Measurements from ENCODE around the gene EDEM2. TPM values are rescaled to one million over a fixed set of nuclear protein-coding genes. Genes with fewer than 3 reads are reported as not detected.

Gene EDEM2
- total and polyA plus RNA-seq, 2 of the 13 experiments (the other 11 are each of a cell fraction or from before 2014, with no cell fraction given) = 33.1 to 46.9 TPM

- TF ChIP-seq HIC2 (CRISPR knock-in tag; IDR thresholded peaks at IDR 0.05; ENCODE audit: low read depth) = no peak
- no peak for TF ChIP-seq HNF4G (IDR thresholded peaks at IDR 0.05; ENCODE audit: borderline replicate concordance, low read depth, low read length)
- no peak for TF ChIP-seq HNF4G (CRISPR knock-in tag; IDR thresholded peaks at IDR 0.05; ENCODE audit: borderline replicate concordance, low read depth)
- TF ChIP-seq ARNTL (CRISPR knock-in tag; IDR thresholded peaks at IDR 0.05) = no peak
- no peak for TF ChIP-seq NFKB2 (CRISPR knock-in tag; IDR thresholded peaks at IDR 0.05; ENCODE audit: borderline replicate concordance)
- no peak for TF ChIP-seq KLF11 (CRISPR knock-in tag; IDR thresholded peaks at IDR 0.05)
- no peak for TF ChIP-seq ARNT2 (CRISPR knock-in tag; IDR thresholded peaks at IDR 0.05; ENCODE audit: low read depth)
- TF ChIP-seq CENPBD1 (CRISPR knock-in tag; IDR thresholded peaks at IDR 0.05; ENCODE audit: borderline replicate concordance, low read depth) = no peak
- peak; percentile 86 for TF ChIP-seq CEBPB (IDR thresholded peaks at IDR 0.05; ENCODE audit: borderline replicate concordance, low read depth, low read length)
- TF ChIP-seq, protein P1, sequence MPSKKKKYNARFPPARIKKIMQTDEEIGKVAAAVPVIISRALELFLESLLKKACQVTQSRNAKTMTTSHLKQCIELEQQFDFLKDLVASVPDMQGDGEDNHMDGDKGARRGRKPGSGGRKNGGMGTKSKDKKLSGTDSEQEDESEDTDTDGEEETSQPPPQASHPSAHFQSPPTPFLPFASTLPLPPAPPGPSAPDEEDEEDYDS (CRISPR knock-in tag; IDR thresholded peaks at IDR 0.05) = no peak
- 0 out of 2 replicates have a peak, but pooled peaks have one; percentile 42 for TF ChIP-seq RARG (CRISPR knock-in tag; IDR thresholded peaks at IDR 0.05; ENCODE audit: low read depth)
- no peak for TF ChIP-seq KDM3A (CRISPR knock-in tag; IDR thresholded peaks at IDR 0.05; ENCODE audit: low read depth)
- TF ChIP-seq HNRNPH1 (optimal IDR thresholded peaks at IDR 0.05; ENCODE audit: low read depth, low read length) = no peak
- no peak for TF ChIP-seq MLX (CRISPR knock-in tag; IDR thresholded peaks at IDR 0.05)
- TF ChIP-seq TSC22D2 (CRISPR knock-in tag; IDR thresholded peaks at IDR 0.05; ENCODE audit: borderline replicate concordance) = no peak
- no peak for TF ChIP-seq THYN1 (CRISPR knock-in tag; IDR thresholded peaks at IDR 0.05; ENCODE audit: borderline replicate concordance, low read depth)
- TF ChIP-seq EP300 (IDR thresholded peaks at IDR 0.05; ENCODE audit: low read depth in 2 of 2, low read length in 2 of 2) = no peak
- no peak for TF ChIP-seq EP300 (CRISPR knock-in tag; IDR thresholded peaks at IDR 0.05; ENCODE audit: borderline replicate concordance)
- TF ChIP-seq SNAI1 (CRISPR knock-in tag; IDR thresholded peaks at IDR 0.05; ENCODE audit: borderline replicate concordance) = no peak
- TF ChIP-seq ZNF556 (CRISPR knock-in tag; IDR thresholded peaks at IDR 0.05; ENCODE audit: borderline replicate concordance) = no peak
- TF ChIP-seq RFXAP (CRISPR knock-in tag; IDR thresholded peaks at IDR 0.05; ENCODE audit: borderline replicate concordance) = no peak
- no peak for TF ChIP-seq NONO (IDR thresholded peaks at IDR 0.05)
- peak; percentile 8; the same call in 1 of the 2 replicates for TF ChIP-seq NONO (CRISPR knock-in tag; conservative IDR thresholded peaks at IDR 0.05)
- TF ChIP-seq ZBTB20 (CRISPR knock-in tag; IDR thresholded peaks at IDR 0.05; ENCODE audit: borderline replicate concordance, low read depth) = no peak
- peak; percentile 34 for TF ChIP-seq HES4 (CRISPR knock-in tag; IDR thresholded peaks at IDR 0.05; ENCODE audit: borderline replicate concordance)
- TF ChIP-seq ZC3H4 (CRISPR knock-in tag; IDR thresholded peaks at IDR 0.05; ENCODE audit: borderline replicate concordance) = 0 out of 2 replicates have a peak, but pooled peaks have one; percentile 12
- no peak for TF ChIP-seq ZNF597 (CRISPR knock-in tag; IDR thresholded peaks at IDR 0.05)
- TF ChIP-seq HDAC2 (CRISPR knock-in tag; IDR thresholded peaks at IDR 0.05) = no peak
These were observed 53.8 kb downstream of the EDEM2 start (continued) for GRCh38 chr20:35093267-35093884.

All from HepG2 (cell line).